AML-193 (cell line): ENCODE data around the gene GAST.

Experiments
- DNase-seq, 2 experiments: peaks; one replicate each; lab custom pipeline; 2025; lab: John Stamatoyannopoulos, UW

GAST gene

GRCh38 chr17:41707803-41708669 lies 4.1 kb upstream of the GAST start:
- DNase-seq: no peak

DNA sequence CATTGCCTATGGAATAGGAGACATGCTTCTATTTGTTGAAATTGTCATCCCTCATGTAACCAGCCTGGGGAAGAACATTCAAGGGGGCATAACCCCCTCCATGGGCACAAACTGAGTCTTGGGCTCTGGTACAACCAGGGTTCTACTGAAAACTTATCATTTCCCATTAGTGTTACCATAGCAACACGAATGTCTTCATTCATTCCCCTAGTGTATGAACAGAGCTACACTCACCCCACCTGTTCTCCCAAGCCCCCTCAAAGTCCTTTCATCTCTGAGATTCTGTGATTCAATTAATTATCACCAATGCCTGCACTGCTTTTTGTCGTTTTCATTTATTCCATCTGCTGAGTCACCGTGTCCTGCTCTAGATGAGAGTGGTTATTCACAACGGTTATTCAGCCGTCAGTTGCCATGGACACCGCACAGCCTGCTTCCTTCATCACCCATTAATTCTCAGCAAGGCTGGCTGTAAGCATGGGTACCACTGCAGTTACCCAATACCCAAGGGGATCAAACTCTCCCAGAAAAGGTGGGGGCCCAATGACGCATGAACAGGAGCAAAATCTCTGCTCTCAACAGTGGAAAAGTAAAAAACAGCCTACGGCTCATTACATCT lies 1.6 kb upstream of the GAST start:
- no peak for DNase-seq

DNA sequence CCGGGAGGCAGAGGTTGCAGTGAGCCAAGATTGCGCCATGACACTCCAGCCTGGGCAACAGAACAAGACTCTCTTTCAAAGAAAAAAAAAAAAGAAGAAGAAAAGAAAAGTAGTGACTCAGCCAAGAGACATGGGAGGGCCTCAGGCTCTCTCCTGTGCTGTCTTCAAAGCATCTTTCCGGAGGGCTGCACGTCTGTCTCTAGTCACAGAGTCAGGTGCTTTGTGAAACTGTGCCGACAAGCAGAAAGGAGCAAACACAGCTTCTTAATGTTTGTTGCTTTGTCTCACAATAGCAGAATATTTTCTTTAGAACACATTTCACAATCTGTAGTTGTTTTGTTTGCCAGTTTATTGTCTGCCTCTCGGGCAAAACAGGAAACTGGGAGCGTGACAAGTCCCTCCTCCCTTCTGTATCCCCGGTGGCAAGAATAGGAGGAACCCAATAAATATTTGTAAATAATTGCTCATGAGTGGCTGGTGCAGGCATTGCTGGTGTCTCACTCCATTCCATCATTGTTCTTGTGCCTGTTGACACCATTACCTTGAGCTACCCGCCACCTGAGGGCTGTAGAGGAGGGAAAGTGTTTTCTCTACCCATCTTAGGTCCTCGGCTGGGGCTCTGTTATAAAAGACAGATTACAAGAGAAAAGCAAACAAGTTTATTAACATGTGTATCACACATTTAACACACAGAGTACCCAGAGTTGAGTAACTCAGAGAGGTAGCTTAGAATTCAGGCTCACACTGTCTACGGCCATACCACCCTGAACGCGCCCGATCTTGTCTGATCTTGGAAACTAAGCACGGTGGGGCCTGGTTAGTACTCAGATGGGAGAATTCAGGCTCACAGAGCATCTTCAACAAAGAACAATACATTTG lies 5.5 kb downstream of the GAST start:
- DNase-seq: peak; percentile 37 to 46

DNA sequence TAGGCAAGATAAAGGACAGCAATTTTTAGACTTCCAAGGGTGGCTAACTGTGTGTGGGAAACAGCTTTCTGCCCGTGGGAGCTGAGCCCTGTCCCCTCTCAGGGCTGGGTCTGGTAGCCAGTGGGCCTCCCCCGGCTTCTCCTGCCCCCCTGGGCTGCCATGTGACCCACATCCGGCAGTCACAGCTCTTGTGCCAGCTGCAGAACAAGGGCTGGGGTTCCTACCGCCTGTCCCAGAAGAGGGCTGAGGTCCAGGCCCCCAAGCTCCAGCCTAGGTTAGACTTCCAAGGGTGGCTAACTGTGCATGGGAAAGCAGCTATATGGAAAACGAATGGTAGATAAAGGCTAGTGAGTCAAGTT lies 6.1 kb downstream of the GAST start:
- no peak for DNase-seq

- no peak for DNase-seq
These were observed 10.1 kb downstream of the GAST start for GRCh38 chr17:41722231-41722630.

DNA sequence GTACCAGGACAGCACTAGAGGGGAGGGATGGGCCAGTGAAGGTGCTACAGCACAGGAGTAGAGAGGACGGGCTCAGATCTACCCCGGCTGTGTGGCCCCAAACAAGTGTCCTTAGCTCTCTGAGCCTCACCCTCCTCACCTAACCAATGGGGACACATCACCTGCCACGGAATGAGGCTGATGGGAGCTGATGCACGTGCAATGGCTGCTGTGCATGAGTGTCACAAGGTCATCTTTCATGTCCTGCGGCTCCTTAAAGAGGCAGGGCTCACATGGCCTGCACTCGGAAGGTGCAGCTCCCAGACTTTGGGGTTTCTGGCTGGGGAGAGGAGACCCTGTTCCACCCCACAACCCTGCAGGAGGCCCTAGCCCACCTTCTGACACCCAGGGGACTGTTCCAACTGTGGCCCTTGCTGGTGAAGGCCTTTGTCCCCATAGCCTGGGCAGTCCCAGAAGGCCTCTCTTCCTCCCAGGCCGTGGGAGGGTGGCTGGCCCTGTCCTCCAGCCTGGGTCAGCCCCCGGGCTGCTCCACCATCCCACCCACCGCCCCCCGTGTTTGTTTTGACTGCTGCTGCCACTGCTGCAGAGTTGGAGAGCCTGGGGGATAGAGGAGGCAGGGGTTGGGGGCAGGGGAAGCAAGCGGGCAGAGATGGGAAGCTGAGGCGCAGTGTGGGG lies 11.8 kb downstream of the GAST start:
- DNase-seq: no peak

DNA sequence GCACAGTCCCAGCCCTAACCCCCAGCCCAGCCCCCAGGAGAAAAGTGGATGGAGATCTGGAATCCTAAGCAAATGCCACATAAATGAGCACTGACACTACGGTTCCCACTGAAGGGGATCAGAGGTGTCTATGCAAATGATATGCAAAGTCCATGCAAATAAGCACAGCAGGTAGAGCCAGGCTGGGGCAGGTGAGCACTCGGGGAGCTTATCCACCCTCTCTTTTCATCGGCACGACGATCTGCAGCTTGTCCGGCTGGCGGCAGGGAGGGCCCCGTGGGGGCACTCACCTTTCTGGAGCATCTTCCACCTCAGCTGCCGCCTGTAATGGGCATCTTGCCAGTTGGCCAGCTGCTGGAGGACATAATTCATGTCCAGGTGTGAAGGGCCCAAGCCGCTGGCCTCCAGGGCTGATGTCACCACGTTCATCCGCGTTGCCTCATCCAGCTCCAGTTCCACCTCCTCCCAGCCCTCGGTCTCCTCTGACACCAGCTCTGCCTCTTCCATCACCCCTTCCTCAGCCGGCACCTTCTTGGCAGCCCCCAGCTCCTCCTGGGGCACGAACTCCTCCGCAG lies 12.4 kb downstream of the GAST start:
- no peak for DNase-seq

- no peak for DNase-seq
These were observed 13.0 kb downstream of the GAST start for GRCh38 chr17:41725134-41725533.

DNA sequence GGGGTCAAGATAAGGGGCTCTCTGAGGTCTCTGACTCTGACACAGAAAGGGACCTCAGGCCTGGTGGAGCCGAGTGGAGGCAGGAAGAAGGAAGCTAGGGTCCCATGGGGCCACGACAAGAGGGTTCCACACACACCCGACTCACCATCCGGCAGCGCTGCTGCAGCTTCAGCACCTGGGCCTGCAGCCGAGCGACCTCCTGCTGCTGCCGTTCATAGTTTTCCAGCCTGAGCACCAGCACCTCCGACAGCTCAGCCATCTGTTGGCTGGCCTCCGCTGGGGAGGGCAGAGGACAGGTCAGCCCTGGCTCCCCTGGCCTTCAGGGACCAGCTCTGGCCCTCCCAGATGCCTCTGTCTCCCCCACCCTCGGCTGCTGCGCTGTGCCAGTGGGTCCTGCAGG lies 15.9 kb downstream of the GAST start:
- DNase-seq: no peak

GRCh38 chr17:41730479-41730878 lies 18.3 kb downstream of the GAST start:
- DNase-seq: no peak

- no peak for DNase-seq
These were observed 19.7 kb downstream of the GAST start for GRCh38 chr17:41731836-41732235.

DNA sequence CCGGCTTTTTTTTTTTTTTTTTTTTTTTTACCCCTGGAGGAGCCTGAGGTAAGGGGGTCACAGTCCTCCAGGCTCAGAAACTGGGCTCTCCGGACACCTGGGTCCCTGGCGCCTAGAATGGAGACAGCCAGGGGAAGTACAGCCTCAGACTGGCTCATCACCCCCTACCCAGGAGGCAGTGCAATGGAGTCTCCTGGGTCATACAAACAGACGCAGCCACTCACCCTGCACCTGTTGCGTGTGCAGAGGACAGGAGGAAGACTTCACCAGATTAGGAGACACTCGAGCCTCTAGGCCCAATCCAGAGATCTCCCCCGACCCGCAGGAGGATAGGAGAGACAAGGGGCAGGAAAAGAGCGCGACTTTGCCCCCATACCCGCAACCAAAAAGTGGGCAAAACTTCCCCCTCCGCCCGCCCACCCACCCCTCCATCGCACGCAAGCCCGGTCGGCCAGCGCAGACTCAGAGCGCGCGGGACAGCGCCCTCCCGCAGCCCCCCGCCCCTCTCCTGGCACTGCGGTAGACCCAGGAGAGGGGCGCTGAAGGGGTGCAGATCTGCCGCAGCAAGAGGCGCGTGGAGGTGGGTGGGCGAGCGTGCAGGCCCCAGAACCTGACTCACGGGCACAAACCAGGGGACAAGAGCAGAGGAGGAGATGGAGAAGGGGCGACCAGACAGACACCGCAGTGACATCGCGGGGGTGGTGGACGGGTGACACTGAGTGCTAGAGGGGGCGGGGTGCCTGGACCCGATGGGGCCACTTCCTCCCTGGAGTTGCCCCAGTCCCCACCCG lies 21.4 kb downstream of the GAST start:
- no peak for DNase-seq

DNA sequence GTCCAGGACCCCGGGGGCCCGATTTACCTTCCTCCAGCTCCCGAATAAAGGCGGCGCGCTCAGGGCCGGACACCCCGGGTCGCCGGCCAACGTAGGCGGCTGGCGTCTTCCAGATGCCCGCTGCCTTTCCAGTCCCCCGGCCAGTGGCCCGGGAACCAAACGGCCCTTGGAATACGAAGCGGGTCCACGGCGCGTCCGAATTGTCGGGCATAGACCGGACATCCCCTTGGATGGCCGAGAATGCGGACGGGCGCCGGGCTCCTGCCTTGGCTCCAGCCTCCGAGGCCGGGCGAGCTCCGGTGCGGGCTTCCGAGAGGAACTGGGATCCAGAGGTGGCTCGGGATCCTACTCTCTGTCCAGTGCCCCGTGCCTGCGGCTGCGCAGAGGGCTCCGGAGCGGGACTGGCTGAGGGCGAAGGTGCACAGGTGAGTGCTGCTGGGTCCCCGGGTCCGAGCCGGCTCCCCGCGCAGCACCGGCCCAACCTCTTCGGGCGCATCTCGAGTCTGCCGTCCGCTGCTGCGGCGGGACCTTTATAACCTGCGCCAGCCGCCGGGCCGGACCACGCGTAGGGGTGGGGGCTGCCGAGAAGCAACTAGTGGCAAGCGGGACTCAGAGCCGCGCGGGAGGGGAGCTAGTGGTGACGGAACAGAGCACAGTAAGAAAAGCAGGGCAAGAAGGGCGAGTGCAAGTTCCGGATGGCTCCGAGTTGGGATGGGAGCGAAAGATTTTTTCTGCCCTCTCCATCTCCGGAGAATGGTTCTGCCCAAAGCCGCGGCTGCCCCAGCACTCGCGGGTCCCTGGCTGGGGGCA lies 22.2 kb downstream of the GAST start, which contains the start of gene HAP1:
Gene HAP1, minus strand, starts transcription at position 505 of the 810 bp plus-strand sequence. Its CDS starts 9 bp downstream, at position 496.
- DNase-seq: no peak

DNA sequence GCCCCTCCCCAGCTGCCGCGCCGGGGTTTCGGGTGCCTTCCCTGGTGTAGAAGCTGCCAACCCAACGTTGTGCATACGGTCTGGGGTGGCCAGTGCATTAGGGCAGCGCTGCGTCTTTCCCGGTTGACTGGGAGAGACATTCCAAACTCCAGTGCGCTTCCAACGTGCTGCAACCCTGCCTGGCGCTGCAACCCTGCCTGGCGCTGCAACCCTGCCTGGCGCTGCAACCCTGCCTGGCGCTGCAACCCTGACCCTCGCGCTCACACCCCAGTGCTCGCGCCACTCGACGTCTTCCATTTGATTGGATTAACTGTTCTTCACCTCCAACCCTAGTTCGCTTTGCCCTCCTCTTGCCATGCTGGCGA lies 22.8 kb downstream of the GAST start:
- no peak for DNase-seq

GRCh38 chr17:41735744-41736143 lies 23.6 kb downstream of the GAST start:
- DNase-seq: no peak

DNA sequence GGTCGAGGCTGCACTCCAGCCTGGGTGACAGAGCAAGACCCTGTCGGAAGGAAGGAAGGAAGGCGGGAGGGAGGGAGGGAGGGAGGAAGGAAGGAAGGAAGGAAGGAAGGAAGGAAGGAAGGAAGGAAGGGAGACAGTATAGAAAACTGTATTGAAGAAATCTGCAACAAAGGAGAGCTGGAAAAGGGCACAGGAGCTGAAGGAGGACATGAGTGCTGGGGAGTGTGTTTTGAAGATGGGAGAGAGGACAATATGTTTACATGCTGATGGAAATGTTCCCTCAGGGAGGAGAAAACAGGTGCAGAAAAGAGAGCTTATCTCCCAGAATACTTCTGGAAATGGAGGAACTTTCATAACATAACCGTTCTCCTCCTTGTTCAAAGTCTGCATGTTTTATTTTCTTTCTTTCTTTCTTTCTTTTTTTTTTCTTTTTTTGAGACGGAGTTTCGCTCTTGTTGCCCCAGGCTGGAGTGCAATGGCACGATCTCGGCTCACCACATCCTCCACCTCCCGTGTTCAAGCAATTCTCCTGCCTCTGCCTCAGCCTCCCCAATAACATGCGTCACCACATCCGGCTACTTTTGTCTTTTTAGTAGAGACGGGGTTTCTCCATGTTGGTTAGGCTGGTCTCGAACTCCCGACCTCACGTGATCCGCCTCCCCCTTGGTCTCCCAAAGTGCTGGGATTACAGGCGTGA lies 25.0 kb downstream of the GAST start:
- no peak for DNase-seq

- no peak for DNase-seq
These were observed 25.5 kb downstream of the GAST start for GRCh38 chr17:41737680-41738023.

DNA sequence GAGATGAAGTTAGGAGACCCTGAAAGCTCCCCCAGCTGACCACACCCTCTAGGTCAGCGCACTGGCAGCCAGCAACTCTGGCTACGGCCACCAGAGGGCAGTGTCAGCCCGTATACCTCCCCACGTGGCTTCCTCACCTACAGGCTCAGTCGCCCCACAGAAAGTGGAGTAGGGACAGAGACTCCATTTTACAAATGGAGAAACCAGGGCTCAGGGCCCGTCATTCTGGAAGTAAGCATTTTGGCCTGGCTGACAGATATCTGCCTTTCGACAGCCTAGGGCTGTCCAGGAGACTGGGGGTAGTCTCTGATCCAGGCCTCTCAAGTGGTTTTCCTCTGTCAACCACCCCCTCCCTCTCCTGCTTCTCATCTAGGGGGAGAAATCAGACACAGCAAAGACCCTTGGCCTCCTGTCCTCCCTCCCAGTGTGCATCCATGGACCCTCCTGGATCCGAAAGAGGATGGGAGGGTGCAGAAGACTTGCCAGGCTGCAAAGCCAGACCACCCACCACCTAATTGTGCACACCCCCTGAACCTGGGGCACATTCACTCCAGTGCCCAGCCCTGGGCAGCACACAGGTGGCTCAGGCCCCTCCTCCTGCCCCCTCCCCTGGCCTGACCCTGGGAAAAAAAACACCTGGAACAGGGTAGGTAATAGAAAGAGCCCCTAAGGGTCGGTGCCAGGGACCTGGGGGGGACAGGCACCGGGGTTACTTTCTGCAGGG lies 26.1 kb downstream of the GAST start:
- DNase-seq: peak; percentile 83 to 87

- no peak for DNase-seq
These were observed 26.6 kb downstream of the GAST start for GRCh38 chr17:41738801-41739112.
